Karpas-422 (cell line): ENCODE measurements around the gene TXNDC9. TPM values are rescaled to one million over a fixed set of nuclear protein-coding genes. Genes with fewer than 3 reads are reported as not detected.
"Not testable (repeated sequence)": the region's sequence is repeated elsewhere in the genome, so short reads cannot be mapped to it uniquely, and the experiment has no call there.

ENCODE experiments used
- DNase-seq: peaks from one replicate; pipeline ENCODE4 v3.0.0-alpha.2; 2015
- H2AFZ ChIP-seq: fragments of 200-600 bp; sonication (generic); 2 replicates; pipeline ENCODE4 v1.6.1; 2014; ENCODE audit warnings: antibody characterized with exemption, low read length, mixed read lengths
- H3K27ac ChIP-seq: fragments of 200-600 bp; sonication (generic); 2 replicates; pipeline ENCODE4 v1.5.1; 2014; ENCODE audit warnings: mild to moderate bottlenecking, low read length, moderate library complexity
- H3K27me3 ChIP-seq: fragments of 200-600 bp; sonication (generic); 2 replicates; pipeline ENCODE4 v1.6.1; 2014; ENCODE audit warnings: low read length, mixed read lengths
- H3K36me3 ChIP-seq: fragments of 200-600 bp; sonication (generic); 2 replicates; pipeline ENCODE4 v1.6.1; 2014; ENCODE audit warnings: low read length, mixed read lengths; ENCODE audit not compliant: insufficient read depth
- H3K4me1 ChIP-seq: fragments of 200-600 bp; sonication (generic); 2 replicates; pipeline ENCODE4 v1.6.1; 2014; ENCODE audit warnings: mild to moderate bottlenecking, low read length, mixed read lengths
- H3K4me2 ChIP-seq: fragments of 200-600 bp; sonication (generic); 2 replicates; pipeline ENCODE4 v1.6.1; 2014; ENCODE audit warnings: low read length, low read depth, mild to moderate bottlenecking; ENCODE audit not compliant: poor library complexity, severe bottlenecking
- H3K4me3 ChIP-seq: fragments of 200-600 bp; sonication (generic); 2 replicates; pipeline ENCODE4 v1.5.1; 2014; ENCODE audit warnings: mild to moderate bottlenecking, antibody characterized with exemption, low read length, mixed read lengths
- H3K79me2 ChIP-seq: fragments of 200-600 bp; sonication (generic); 2 replicates; pipeline ENCODE4 v1.6.1; 2014; ENCODE audit warnings: mild to moderate bottlenecking, low read length, mixed read lengths
- H3K9ac ChIP-seq: fragments of 200-600 bp; sonication (generic); 2 replicates; pipeline ENCODE4 v1.6.0; 2014; ENCODE audit warnings: low read length
- H3K9me2 ChIP-seq: fragments of 200-600 bp; sonication (generic), shearing (Covaris generic); replicated peaks from 2 replicates; pipeline ENCODE4 v1.6.0; 2014; ENCODE audit warnings: mild to moderate bottlenecking, low read length, moderate library complexity; ENCODE audit not compliant: insufficient read depth
- H3K9me3 ChIP-seq: fragments of 300-700, 200-600 bp; sonication (generic); 2 replicates; pipeline ENCODE4 v1.6.1; 2014; ENCODE audit warnings: low read length, mixed read lengths
- H4K20me1 ChIP-seq: fragments of 200-600 bp; sonication (generic); 2 replicates; pipeline ENCODE4 v1.6.1; 2014; ENCODE audit warnings: mild to moderate bottlenecking, antibody characterized with exemption, low read length, low read depth; ENCODE audit not compliant: insufficient read depth
- total RNA-seq: library from RNA; depleted of rRNA; stranded (reverse); fragments of >200 nt; shearing (Covaris generic); gene quantifications from 2 replicates; pipeline ENCODE4 v1.2.3, GENCODE V29; 2014; ENCODE audit warnings: low replicate concordance

Gene TXNDC9
- total RNA-seq, 1 experiment from 2014 or later: 57.2 TPM

- Histone ChIP-seq H3K27ac (no peak overlapping the region), H3K9me3 (no peaks in the 10 kb centered on the region), H3K79me2 (peaks cover 89% of the 10 kb centered on the region), H4K20me1 (peaks cover 52% of the 10 kb centered on the region), H3K27me3 (no peaks in the 10 kb centered on the region), H3K36me3 (no peaks in the 10 kb centered on the region), H3K4me2 (peak overlapping the region; percentile 28), H3K9me2 (no peaks in the 10 kb centered on the region), H3K4me3 (no peak overlapping the region), H3K4me1 (peaks cover 41% of the 10 kb centered on the region), H3K9ac (no peak overlapping the region), H2AFZ (no peak overlapping the region)
- DNase-seq: no peak
These were observed 4.6 kb upstream of the TXNDC9 start for GRCh38 chr2:99340669-99341236.

GRCh38 chr2:99338029-99338585 is 2.0 kb upstream of the TXNDC9 start:
- Histone ChIP-seq H3K9me3 (no peaks in the 10 kb centered on the region), H3K27me3 (no peaks in the 10 kb centered on the region), H3K4me1 (peaks cover 60% of the 10 kb centered on the region), H2AFZ (peak overlapping the region; percentile 28; the same call in 1 of the 2 replicates), H3K4me2 (peak overlapping the region; percentile 95), H3K27ac (peak overlapping the region; percentile 93), H3K4me3 (peak overlapping the region; percentile 94), H3K79me2 (peaks cover 89% of the 10 kb centered on the region), H4K20me1 (peaks cover 58% of the 10 kb centered on the region), H3K9me2 (no peaks in the 10 kb centered on the region), H3K36me3 (peaks cover 7% of the 10 kb centered on the region), H3K9ac (peak overlapping the region; percentile 95)
- peak; percentile 70 for DNase-seq

GRCh38 chr2:99337113-99338028 is 1.2 kb upstream of the TXNDC9 start, which contains the start of gene EIF5B:
EIF5B (plus strand) TSS chr2:99337389; CDS start chr2:99337555, 166 bp downstream.
- peaks cover 14% of the 10 kb centered on the region for H3K36me3 ChIP-seq
- no peaks in the 10 kb centered on the region for H3K9me3 ChIP-seq
- peak within 1 kb of the TSS; percentile 98 for H2AFZ ChIP-seq
- peaks cover 89% of the 10 kb centered on the region for H3K79me2 ChIP-seq
- H3K4me1 ChIP-seq: peaks cover 60% of the 10 kb centered on the region
- peak; percentile 98 for DNase-seq
- peak within 1 kb of the TSS; percentile 93 for H3K27ac ChIP-seq
- H3K4me2 ChIP-seq: peak within 1 kb of the TSS; percentile 95
- H3K9ac ChIP-seq: peak within 1 kb of the TSS; percentile 95
- peak within 1 kb of the TSS; percentile 94 for H3K4me3 ChIP-seq
- peaks cover 54% of the 10 kb centered on the region for H4K20me1 ChIP-seq
- H3K27me3 ChIP-seq: no peaks in the 10 kb centered on the region
- no peaks in the 10 kb centered on the region for H3K9me2 ChIP-seq

GRCh38 chr2:99336804-99337112 is 625 bp upstream of the TXNDC9 start:
- Histone ChIP-seq H3K9me3 (no peaks in the 10 kb centered on the region), H3K79me2 (peaks cover 89% of the 10 kb centered on the region), H3K27ac (peak overlapping the region; percentile 93), H3K4me1 (peaks cover 56% of the 10 kb centered on the region), H2AFZ (peak overlapping the region; percentile 98), H3K4me3 (peak overlapping the region; percentile 94), H3K4me2 (peak overlapping the region; percentile 95), H3K9me2 (no peaks in the 10 kb centered on the region), H3K9ac (peak overlapping the region; percentile 95), H3K27me3 (no peaks in the 10 kb centered on the region), H3K36me3 (peaks cover 20% of the 10 kb centered on the region), H4K20me1 (peaks cover 49% of the 10 kb centered on the region)
- DNase-seq: no peak

GRCh38 chr2:99325384-99325783 is 10.7 kb downstream of the TXNDC9 start:
- Histone ChIP-seq H3K79me2 (peaks cover 40% of the 10 kb centered on the region), H3K4me3 (no peak overlapping the region), H3K9me2 (no peaks in the 10 kb centered on the region), H3K27ac (no peak overlapping the region), H3K9ac (no peak overlapping the region), H3K27me3 (no peaks in the 10 kb centered on the region), H3K4me2 (no peak overlapping the region), H3K36me3 (peaks cover 70% of the 10 kb centered on the region), H3K9me3 (no peaks in the 10 kb centered on the region), H3K4me1 (no peaks in the 10 kb centered on the region), H4K20me1 (0 out of 2 replicates have a peak, but pooled peaks cover 5% of the 10 kb centered on the region), H2AFZ (no peak overlapping the region)
- DNase-seq: no peak

GRCh38 chr2:99317873-99318200 is 18.3 kb downstream of the TXNDC9 start:
- not testable (repeated sequence) for H4K20me1 ChIP-seq, DNase-seq, H3K4me2 ChIP-seq, H3K27ac ChIP-seq, H3K4me1 ChIP-seq, H3K9me2 ChIP-seq, H3K27me3 ChIP-seq, H2AFZ ChIP-seq, H3K4me3 ChIP-seq, H3K9ac ChIP-seq, H3K9me3 ChIP-seq
- peaks cover 50% of the 10 kb centered on the region for H3K36me3 ChIP-seq
- H3K79me2 ChIP-seq: peaks cover 36% of the 10 kb centered on the region

- DNase-seq: no peak
- H3K36me3 ChIP-seq: peaks cover 47% of the 10 kb centered on the region
- no peaks in the 10 kb centered on the region for H3K9me2 ChIP-seq
- no peak overlapping the region for H3K27ac ChIP-seq
- no peak overlapping the region for H3K4me3 ChIP-seq
- no peaks in the 10 kb centered on the region for H3K9me3 ChIP-seq
- no peak overlapping the region for H2AFZ ChIP-seq
- H3K4me1 ChIP-seq: no peaks in the 10 kb centered on the region
- no peaks in the 10 kb centered on the region for H4K20me1 ChIP-seq
- no peaks in the 10 kb centered on the region for H3K27me3 ChIP-seq
- no peak overlapping the region for H3K9ac ChIP-seq
- peaks cover 36% of the 10 kb centered on the region for H3K79me2 ChIP-seq
- no peak overlapping the region for H3K4me2 ChIP-seq
These were observed 18.8 kb downstream of the TXNDC9 start for GRCh38 chr2:99317161-99317872.

- H3K27ac ChIP-seq, H3K4me1 ChIP-seq, H3K36me3 ChIP-seq, H3K9me2 ChIP-seq, H2AFZ ChIP-seq, H3K4me2 ChIP-seq, DNase-seq, H3K9ac ChIP-seq, H3K4me3 ChIP-seq, H3K27me3 ChIP-seq, H3K79me2 ChIP-seq, H4K20me1 ChIP-seq, H3K9me3 ChIP-seq: not testable (repeated sequence)
These were observed 35.0 kb downstream of the TXNDC9 start, which contains the start of gene LYG1 for GRCh38 chr2:99301097-99301496. LYG1 (minus strand) TSS chr2:99301197; CDS start chr2:99295670, 5,527 bp downstream.
